Ovary (tissue), 9 donors: ENCODE results near the gene CEP76. TPM values are rescaled to one million over a fixed set of nuclear protein-coding genes. Genes with fewer than 3 reads are reported as not detected.

ENCODE experiments used
- DNase-seq, 5 donors: peaks; one replicate each; pipeline ENCODE4 v3.0.0-alpha.2; 2019 to 2020
- H3K27ac ChIP-seq, 2 donors: fragments of 200-600 bp; one replicate each; pipeline versions ENCODE4 v1.5.1 to v1.8.0; 2019 to 2022
- H3K27me3 ChIP-seq: fragments of 200-600 bp; one replicate; pipeline ENCODE4 v1.8.0; 2022
- H3K36me3 ChIP-seq: fragments of 200-600 bp; sonication (generic); one replicate; pipeline ENCODE4 v1.5.1; 2019
- H3K4me1 ChIP-seq: one replicate; pipeline ENCODE4 v1.8.1; 2013; ENCODE audit warnings: mild to moderate bottlenecking, moderate library complexity; ENCODE audit not compliant: insufficient read depth
- H3K4me3 ChIP-seq: fragments of 200-600 bp; sonication (generic); one replicate; pipeline ENCODE4 v1.5.1; 2017
- H3K9me3 ChIP-seq, 2 donors: fragments of 200-600 bp in 1 of 2; sonication (generic) in 1 of 2; one replicate each; pipeline versions ENCODE4 v1.5.1 to v1.8.1; 2013 to 2019; ENCODE audit warnings: mild to moderate bottlenecking in 1 of 2, moderate library complexity in 1 of 2
- EP300 ChIP-seq: sonication (generic); formaldehyde crosslinking; IDR thresholded peaks from one replicate; pipeline ENCODE4 v1.6.1; 2017; ENCODE audit warnings: antibody characterized with exemption
- POLR2A ChIP-seq: fragments of 450-650 bp; IDR thresholded peaks from one replicate; pipeline ENCODE4 v1.6.1; 2017; ENCODE audit warnings: antibody characterized with exemption, mild to moderate bottlenecking, moderate library complexity
- WGBS, 3 donors: extraction: QIAGEN DNeasy Blood & Tissue Kit in 1 of 3; methylation state at CpG; one replicate each; pipeline versions ENCODE4 v1.1.5 to v1.1.7; 2013 to 2017; 5-methylcytosine and 5-hydroxymethylcytosine counted together
- intact Hi-C, 4 donors: fragments of 100-400 bp; cut with DNase I; formaldehyde crosslinking; loops; one replicate each; pipeline versions ENCODE4 v1.11.0 to v1.15.1; 2022 to 2023
- polyA plus RNA-seq, 2 donors: library from polyadenylated mRNA; stranded (reverse); fragments of 200-250 nt in 1 of 2; fragments of 350-450 nt in 1 of 2; fragmentation: Illumina TruSeq in 1 of 2; extraction: RNeasy Lipid Tissue Mini Kit (QIAGEN cat#74804) in 1 of 2; gene quantifications; one replicate each; pipeline ENCODE4 v1.2.3, GENCODE V29; 2013 to 2014
- total RNA-seq, 7 donors: library from RNA; depleted of rRNA in 2 of 7; stranded (reverse); fragments of >200 nt in 2 of 7; fragmentation: NEBNext Ultra II Directional in 3 of 7; extraction: Animal tissue kit (Norgen Biotek cat#: 25700) in 3 of 7; gene quantifications; one replicate each; pipeline versions ENCODE4 v1.1.0 to v1.2.4, GENCODE V29; 2016 to 2023
- TF ChIP-seq, protein P1 (sequence below), 3 donors: fragments of 450-650 bp in 2 of 3; fragments of 200-600 bp in 1 of 3; IDR thresholded peaks; one replicate each; pipeline versions ENCODE4 v1.5.1 to v1.8.0; 2016 to 2022; ENCODE audit warnings: antibody characterized with exemption in 3 of 3, mild to moderate bottlenecking in 1 of 3
- donor health status: DM: no; HTN: no; CAD: no; lungs with moderate emphysema.
- donor health status: DM: no; HTN: no; CAD: no.
- donor health status: Bipolar disorder and iron deficiency.
- donor health status: DM: yes; HTN: yes; CAD: no.
- donor health status: DM: no; HTN: no; CAD: no.
- donor health status: DM: yes; HTN: yes; CAD: no.

CEP76 gene
- total and polyA plus RNA-seq, 9 donors = 4.8 to 8.3 (median 5.9) TPM

DNA sequence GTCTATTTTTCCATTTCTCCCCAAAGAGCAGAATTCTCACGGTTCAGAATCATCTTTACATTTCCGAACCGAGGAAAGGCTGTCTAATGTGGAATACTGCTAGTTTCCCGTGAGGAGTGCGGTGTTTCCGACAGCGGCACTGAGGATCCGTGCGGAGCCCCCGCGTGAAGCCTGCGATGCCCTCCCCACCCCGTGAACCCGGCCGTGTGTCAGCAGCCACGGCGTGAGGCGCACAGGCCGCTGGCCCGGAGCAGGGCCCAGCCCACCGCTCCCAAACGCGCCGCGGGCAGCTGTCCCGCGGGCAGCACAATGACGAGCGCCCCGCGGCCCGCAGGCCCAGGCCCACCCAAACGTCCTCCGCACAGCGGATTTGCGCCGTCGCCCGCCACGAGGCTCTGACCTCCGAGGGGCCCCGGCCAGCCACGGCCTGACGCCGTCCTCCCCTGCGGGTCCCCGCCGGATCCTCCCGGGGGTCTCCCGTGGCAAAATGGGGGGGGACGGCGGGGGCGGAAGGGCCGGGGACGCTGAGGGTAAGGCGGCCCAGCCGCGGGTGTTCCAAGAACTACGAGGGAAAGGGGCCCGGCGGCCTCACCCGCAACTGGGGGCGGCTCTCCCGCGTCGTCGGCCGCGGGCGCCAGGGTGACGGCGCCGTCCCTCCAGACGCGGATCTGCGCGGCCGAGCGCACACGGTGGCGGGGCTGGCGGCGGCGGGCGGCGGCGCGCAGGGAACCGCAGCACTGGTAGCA lies 45.4 kb downstream of the CEP76 start:
- no peaks in the 10 kb centered on the region for H3K9me3 ChIP-seq
- H3K27me3 ChIP-seq = no peaks in the 10 kb centered on the region
- peak; percentile 46 to 73 (median 62) for DNase-seq
- H3K4me3 ChIP-seq = peak overlapping the region; percentile 85
- 0 to 1% (median 0%) methylated on average over 48 to 89 of the region's 89 CpGs for WGBS, 3 donors
- H3K36me3 ChIP-seq = no peaks in the 10 kb centered on the region
- peaks cover 8% of the 10 kb centered on the region for H3K4me1 ChIP-seq
- TF ChIP-seq, protein P1, sequence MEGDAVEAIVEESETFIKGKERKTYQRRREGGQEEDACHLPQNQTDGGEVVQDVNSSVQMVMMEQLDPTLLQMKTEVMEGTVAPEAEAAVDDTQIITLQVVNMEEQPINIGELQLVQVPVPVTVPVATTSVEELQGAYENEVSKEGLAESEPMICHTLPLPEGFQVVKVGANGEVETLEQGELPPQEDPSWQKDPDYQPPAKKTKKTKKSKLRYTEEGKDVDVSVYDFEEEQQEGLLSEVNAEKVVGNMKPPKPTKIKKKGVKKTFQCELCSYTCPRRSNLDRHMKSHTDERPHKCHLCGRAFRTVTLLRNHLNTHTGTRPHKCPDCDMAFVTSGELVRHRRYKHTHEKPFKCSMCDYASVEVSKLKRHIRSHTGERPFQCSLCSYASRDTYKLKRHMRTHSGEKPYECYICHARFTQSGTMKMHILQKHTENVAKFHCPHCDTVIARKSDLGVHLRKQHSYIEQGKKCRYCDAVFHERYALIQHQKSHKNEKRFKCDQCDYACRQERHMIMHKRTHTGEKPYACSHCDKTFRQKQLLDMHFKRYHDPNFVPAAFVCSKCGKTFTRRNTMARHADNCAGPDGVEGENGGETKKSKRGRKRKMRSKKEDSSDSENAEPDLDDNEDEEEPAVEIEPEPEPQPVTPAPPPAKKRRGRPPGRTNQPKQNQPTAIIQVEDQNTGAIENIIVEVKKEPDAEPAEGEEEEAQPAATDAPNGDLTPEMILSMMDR (IDR thresholded peaks at IDR 0.05) = no peak
- TF ChIP-seq POLR2A (peak; percentile 35), EP300 (no peak)
- H3K27ac ChIP-seq = peak overlapping the region; percentile 96 to 99
- intact Hi-C loops = loop anchor here (2.0 to 10.0 kb wide), 4 partner anchors 260 to 382 kb away; no protein-coding TSS in a partner anchor

DNA sequence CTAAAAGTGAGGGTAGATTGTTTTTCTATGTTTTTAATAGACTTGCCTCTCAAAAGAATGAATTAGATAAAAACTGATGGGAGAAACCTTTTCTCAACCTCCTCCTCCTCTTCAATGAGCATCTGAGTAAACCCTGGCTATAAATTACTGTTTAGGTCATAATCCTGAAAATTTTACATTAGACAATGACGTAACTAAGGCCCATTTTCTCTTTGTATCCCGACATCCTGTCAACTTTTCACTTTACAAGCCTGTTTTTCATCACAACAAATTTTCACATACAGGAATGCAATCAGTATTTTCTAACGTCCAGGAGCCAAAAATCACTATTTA lies 46.0 kb downstream of the CEP76 start:
- TF ChIP-seq EP300 (no peak), POLR2A (no peak)
- TF ChIP-seq, protein P1 (IDR thresholded peaks at IDR 0.05) = no peak
- intact Hi-C loops = loop anchor here (2.0 to 10.0 kb wide), 4 partner anchors 259 to 382 kb away; no protein-coding TSS in a partner anchor
- 3 to 10% (median 8%) methylated on average over 3 of the region's 3 CpGs for WGBS, 3 donors
- no peak for DNase-seq
- no peaks in the 10 kb centered on the region for H3K36me3 ChIP-seq
- H3K9me3 ChIP-seq = no peaks in the 10 kb centered on the region
- H3K4me1 ChIP-seq = peaks cover 8% of the 10 kb centered on the region
- peak overlapping the region; percentile 85 for H3K4me3 ChIP-seq
- peak overlapping the region; percentile 96 to 99 for H3K27ac ChIP-seq
- no peaks in the 10 kb centered on the region for H3K27me3 ChIP-seq

DNA sequence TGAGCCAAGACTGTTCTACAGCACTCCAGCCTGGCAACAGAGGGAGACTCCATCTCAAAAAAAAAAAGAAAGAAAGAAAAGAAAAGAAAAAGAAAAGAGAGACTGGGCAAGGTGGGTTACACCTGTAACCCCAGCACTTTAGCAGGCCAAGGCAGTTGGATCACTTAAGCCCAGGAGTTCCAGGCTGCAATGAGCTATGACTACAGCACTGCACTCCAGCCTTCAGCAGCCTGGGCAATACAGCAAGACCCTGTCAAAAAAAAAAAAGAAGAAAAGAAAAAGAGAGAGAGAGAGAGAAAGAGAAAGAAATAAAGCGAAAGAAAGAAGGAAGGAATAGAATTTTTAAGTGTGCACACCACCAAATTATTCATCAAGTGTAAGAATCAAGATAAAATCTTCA lies 47.6 kb downstream of the CEP76 start:
- intact Hi-C loops = loop anchor here in 3 of 4 donors (5.0 to 10.0 kb wide), 3 partner anchors 258 to 380 kb away; no protein-coding TSS in a partner anchor
- H3K27ac ChIP-seq = no peak overlapping the region
- TF ChIP-seq POLR2A (no peak), EP300 (no peak)
- TF ChIP-seq, protein P1 (IDR thresholded peaks at IDR 0.05) = no peak
- peaks cover 8% of the 10 kb centered on the region for H3K4me1 ChIP-seq
- DNase-seq = no peak
- no peaks in the 10 kb centered on the region for H3K27me3 ChIP-seq
- no peaks in the 10 kb centered on the region for H3K36me3 ChIP-seq
- H3K4me3 ChIP-seq = no peak overlapping the region
- no peaks in the 10 kb centered on the region for H3K9me3 ChIP-seq
- WGBS, 3 donors = 88 to 100% (median 100%) methylated on average over 1 of the region's 1 CpG

DNA sequence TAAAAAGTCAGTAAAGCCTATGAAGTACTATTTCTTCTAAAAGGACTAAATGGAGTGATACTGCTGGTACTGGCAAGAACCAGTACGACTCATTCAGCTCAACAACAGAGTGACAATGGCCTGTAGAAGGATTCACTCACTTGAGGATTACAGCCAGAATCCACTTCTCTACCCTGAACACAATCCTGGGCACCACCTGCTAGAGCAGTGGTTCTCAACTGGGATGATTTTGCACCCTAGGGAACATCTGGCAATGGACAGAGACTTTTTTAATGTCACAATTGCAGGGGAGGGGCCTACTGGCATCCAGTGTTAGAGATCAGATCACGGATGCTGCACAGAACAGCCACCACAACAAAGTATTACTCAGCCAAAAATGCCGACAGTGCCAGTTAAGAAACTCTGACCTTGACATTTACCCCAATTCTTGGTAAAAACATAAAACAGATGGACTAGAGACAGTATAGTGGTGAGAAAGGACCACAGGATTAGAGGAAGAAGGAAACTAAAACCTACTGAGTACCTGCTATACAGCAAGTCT lies 49.6 kb downstream of the CEP76 start:
- intact Hi-C loops = loop anchor here in 1 of 4 donors (10.0 kb wide), 1 partner anchor 378 kb away; no protein-coding TSS in a partner anchor
- WGBS, 3 donors = 27 to 36% (median 35%) methylated on average over 3 of the region's 3 CpGs
- Histone ChIP-seq H3K36me3 (no peaks in the 10 kb centered on the region), H3K4me1 (peaks cover 8% of the 10 kb centered on the region), H3K9me3 (no peaks in the 10 kb centered on the region), H3K4me3 (no peak overlapping the region), H3K27me3 (no peaks in the 10 kb centered on the region), H3K27ac (no peak overlapping the region)
- DNase-seq = no peak
- TF ChIP-seq, protein P1 (IDR thresholded peaks at IDR 0.05) = no peak
- TF ChIP-seq EP300 = no peak
- no peak for TF ChIP-seq POLR2A
